GM19467 (cell line): ENCODE results near the gene FAS.
"Not testable (repeated sequence)": the region's sequence is repeated elsewhere in the genome, so short reads cannot be mapped to it uniquely, and the experiment has no call there.

ENCODE experiments used
- ATAC-seq: cut with Tn5 transposase; IDR thresholded peaks from one replicate; pipeline ENCODE4 v1.9.1; 2021; ENCODE audit warnings: mild to moderate bottlenecking, moderate library complexity; ENCODE audit not compliant: unreplicated experiment

Gene FAS

GRCh38 chr10:88991899-88992320 is 1.3 kb downstream of the FAS start:
- no peak for ATAC-seq

GRCh38 chr10:88992921-88993524 is 2.4 kb downstream of the FAS start:
- ATAC-seq, result no peak

- ATAC-seq, result no peak
Observed at GRCh38 chr10:88994019-88994418, 3.4 kb downstream of the FAS start.

- ATAC-seq, result no peak
Observed at GRCh38 chr10:88995156-88995876, 4.7 kb downstream of the FAS start.

GRCh38 chr10:88996927-88997326 is 6.3 kb downstream of the FAS start:
- no peak for ATAC-seq

DNA sequence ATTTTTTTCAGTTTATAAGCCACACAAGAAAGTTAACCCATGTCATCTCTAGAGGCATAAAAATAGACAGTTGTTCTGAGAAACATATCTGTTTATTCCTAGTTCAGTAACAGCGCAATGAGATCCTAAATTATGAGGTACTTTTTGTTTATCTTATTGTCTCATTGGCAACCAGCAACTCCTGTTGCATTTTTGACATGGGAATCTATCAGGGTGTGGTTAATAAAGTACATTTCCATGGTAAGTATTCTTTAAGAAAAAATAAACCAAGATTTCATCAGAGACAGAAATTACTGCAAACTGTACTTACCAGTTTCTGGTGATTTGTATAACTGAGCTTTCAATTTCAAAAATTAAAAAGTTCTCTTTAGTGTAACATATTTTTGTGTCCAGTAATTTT is 9.0 kb downstream of the FAS start:
- no peak for ATAC-seq

GRCh38 chr10:89001024-89001728 is 10.6 kb downstream of the FAS start:
- peak; percentile 35 for ATAC-seq

DNA sequence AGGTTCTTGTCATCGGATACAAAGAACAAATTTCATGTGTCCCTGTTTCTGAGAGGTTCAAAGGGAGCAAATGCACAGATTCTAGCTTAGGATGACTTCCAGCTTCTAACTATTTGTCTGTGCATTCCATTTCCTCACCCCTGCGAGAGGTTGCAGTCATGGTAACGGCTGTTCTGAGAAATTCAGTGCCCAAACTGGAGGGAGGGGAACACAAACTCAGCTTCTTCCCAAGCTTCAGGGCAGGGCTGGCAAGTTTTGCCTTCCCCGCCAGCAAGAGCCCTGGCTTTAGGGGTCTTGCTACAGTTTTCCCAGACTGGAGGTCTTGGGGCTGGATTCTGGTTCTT is 11.1 kb downstream of the FAS start:
- ATAC-seq, result no peak

GRCh38 chr10:89002226-89002978 is 11.8 kb downstream of the FAS start:
- no peak for ATAC-seq

DNA sequence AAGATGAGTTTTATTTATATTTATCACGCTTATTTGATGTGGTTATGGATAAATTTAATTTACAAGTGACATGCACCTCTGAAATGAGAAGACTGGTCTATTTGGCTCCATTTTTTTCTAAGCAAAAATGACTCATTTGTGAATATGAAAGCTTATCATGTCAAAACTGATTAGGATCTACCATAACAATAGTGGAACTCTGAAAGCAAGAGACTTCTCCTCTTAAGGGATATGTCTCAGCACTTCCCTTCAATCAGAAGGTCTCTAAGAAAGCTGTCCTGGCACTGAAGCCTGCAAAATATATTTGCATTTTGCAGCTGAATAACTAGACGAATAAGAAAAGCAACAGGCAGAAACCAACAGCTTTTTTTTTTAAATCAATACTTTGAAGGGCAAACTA is 12.7 kb downstream of the FAS start:
- ATAC-seq, result no peak

DNA sequence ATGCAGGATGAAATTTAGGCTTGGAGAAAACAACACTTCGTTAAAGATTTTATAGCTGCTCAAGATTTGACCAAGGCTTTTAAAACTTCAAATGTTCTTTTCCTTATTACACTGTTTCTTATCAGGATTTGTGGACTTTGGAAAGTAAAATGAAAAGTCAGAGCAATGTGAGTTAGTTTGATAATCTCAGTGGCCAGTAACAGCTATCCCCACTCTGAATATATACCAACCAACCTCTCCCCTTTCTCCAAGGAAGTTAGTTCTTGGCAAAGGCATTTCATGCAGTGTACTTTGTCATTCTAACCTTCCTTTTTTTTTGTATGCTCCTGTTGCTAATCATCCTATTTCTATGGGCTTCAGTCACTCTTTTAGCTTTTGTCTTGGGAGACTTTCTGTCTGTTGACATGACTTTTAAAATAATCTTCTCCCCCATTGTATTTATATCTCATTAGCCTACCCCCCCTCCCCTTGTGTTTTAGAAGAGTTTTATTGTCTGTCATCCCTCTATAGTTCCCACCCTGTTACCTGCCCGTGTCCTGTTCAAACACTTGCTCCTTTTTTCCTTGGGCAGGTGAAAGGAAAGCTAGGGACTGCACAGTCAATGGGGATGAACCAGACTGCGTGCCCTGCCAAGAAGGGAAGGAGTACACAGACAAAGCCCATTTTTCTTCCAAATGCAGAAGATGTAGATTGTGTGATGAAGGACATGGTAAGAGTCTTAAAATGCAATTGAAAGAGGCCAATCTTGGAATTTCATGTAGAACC is 16.7 kb downstream of the FAS start:
- ATAC-seq, result no peak

GRCh38 chr10:89018700-89019346 is 28.2 kb downstream of the FAS start:
- ATAC-seq, result not testable (repeated sequence)

DNA sequence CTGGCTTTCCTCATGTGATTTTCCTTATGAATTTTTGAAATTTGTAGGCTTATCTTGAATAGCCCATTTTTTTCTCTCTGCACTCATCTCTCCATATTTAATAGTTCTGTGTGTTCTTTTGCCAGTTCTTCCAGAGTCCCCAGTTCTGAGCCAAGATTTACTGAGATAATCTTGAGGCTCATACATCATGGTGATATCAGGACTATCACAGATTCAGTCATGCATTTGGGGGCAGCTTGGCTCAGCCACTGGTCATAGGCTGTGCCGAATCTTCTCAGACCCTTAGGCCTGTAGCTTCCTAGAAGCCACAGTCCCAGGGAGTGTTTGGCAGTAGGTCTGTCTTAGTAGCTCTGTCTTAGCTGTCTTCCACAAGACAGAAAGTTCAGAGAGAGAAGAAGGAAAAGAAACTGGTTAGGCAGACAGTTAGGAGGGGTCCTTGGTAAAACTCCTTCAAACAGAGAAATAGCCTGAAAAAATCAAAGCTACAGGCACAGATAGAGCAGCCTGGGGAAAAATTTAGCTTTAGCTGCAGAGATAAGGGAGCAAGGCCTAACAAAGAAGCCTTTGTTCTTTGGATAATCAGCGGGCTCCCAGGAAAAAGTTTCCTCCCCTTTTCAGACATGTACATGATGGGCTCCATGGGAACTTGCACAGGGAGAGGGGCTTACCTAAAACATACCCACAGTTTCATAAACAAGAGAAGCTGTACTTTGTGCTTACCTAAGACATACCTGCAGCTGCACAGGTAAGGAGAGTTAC is 29.1 kb downstream of the FAS start:
- no peak for ATAC-seq

- ATAC-seq, result not testable (repeated sequence)
Observed at GRCh38 chr10:89021526-89021925, 30.9 kb downstream of the FAS start.

DNA sequence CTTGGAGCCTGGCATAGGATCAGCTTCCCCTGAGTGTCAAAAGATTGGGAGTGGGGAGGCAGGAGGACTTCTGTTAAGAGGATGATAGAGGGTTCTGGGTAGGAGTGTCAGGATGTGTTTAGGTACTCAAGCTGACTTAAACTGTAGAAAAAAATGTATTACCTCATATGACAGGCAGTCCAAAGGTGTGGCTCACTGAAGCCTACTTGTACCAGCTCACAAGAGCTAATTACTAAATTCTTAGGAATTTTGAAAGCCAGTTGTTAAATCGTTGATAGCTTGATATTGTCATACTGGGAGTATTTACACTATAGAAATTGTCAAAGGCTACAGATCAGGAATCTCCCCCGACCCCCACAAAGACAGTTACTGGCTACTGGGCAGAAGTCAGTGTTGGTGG is 32.1 kb downstream of the FAS start:
- no peak for ATAC-seq

- ATAC-seq, result no peak
Observed at GRCh38 chr10:89025453-89025852, 34.9 kb downstream of the FAS start.

DNA sequence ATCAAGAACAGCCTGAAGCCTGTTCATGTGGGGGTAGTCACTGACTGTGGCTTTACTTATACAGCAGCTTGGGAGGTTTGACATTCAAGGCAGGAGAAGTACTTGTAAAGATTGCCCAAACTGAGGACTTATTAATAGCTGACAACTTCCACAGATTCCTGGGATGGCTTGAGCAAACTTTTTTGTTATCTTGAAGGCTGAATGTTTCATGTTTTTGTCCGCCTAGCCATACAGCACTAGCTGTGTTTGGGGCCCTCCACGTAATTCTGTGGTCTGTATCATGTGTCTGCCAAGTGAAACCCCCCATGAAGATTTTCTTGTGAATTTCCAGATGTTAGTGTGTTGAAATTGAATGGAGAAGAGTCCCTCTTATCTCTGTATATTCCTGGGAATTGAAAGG is 38.6 kb downstream of the FAS start:
- ATAC-seq, result no peak

- ATAC-seq, result no peak
Observed at GRCh38 chr10:89029785-89030437, 39.3 kb downstream of the FAS start.

- ATAC-seq, result no peak
Observed at GRCh38 chr10:89030791-89031190, 40.2 kb downstream of the FAS start.
